ENCODE measurements around the gene RBM10.

DNA sequence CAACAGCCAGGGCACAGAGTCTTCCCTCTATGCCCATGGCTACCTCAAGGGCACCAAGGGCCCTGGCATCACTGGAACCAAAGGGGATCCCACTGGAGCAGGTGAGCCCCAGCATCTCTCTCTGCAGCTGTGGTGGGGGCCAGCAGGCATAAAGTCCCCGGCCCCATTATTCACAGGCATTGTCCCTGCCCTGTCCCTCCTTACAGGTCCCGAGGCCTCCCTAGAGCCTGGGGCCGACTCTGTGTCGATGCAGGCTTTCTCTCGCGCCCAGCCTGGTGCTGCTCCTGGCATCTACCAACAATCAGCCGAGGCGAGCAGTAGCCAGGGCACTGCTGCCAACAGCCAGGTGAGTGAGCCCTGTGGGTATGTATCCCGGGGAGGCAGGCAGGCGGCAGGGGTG is 36.3 kb downstream of the RBM10 start:
- TF ChIP-seq EZH2phosphoT487 (IDR thresholded peaks at IDR 0.05; ENCODE audit: borderline replicate concordance) = no peak
- TF ChIP-seq, protein P1, sequence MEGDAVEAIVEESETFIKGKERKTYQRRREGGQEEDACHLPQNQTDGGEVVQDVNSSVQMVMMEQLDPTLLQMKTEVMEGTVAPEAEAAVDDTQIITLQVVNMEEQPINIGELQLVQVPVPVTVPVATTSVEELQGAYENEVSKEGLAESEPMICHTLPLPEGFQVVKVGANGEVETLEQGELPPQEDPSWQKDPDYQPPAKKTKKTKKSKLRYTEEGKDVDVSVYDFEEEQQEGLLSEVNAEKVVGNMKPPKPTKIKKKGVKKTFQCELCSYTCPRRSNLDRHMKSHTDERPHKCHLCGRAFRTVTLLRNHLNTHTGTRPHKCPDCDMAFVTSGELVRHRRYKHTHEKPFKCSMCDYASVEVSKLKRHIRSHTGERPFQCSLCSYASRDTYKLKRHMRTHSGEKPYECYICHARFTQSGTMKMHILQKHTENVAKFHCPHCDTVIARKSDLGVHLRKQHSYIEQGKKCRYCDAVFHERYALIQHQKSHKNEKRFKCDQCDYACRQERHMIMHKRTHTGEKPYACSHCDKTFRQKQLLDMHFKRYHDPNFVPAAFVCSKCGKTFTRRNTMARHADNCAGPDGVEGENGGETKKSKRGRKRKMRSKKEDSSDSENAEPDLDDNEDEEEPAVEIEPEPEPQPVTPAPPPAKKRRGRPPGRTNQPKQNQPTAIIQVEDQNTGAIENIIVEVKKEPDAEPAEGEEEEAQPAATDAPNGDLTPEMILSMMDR (IDR thresholded peaks at IDR 0.05 in 2 of 3, conservative IDR thresholded peaks at IDR 0.05 in 1 of 3; ENCODE audit: borderline replicate concordance in 1 of 3, insufficient read depth in 1 of 3, low read depth in 2 of 3, low read length in 2 of 3) = no peak
- TF ChIP-seq, protein P2, sequence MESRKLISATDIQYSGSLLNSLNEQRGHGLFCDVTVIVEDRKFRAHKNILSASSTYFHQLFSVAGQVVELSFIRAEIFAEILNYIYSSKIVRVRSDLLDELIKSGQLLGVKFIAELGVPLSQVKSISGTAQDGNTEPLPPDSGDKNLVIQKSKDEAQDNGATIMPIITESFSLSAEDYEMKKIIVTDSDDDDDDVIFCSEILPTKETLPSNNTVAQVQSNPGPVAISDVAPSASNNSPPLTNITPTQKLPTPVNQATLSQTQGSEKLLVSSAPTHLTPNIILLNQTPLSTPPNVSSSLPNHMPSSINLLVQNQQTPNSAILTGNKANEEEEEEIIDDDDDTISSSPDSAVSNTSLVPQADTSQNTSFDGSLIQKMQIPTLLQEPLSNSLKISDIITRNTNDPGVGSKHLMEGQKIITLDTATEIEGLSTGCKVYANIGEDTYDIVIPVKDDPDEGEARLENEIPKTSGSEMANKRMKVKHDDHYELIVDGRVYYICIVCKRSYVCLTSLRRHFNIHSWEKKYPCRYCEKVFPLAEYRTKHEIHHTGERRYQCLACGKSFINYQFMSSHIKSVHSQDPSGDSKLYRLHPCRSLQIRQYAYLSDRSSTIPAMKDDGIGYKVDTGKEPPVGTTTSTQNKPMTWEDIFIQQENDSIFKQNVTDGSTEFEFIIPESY (IDR thresholded peaks at IDR 0.05; ENCODE audit: extremely low read depth, insufficient replicate concordance, low read length) = no peak
- TF ChIP-seq TCF7L2 (IDR thresholded peaks at IDR 0.05; ENCODE audit: borderline replicate concordance, extremely low read depth, insufficient read depth, insufficient read length) = no peak
- no peak for TF ChIP-seq POLR2A (IDR thresholded peaks at IDR 0.05; ENCODE audit: borderline replicate concordance, extremely low read depth, insufficient read depth, insufficient read length)
- TF ChIP-seq, protein P3, sequence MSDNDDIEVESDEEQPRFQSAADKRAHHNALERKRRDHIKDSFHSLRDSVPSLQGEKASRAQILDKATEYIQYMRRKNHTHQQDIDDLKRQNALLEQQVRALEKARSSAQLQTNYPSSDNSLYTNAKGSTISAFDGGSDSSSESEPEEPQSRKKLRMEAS (IDR thresholded peaks at IDR 0.05) = no peak
- no peak for TF ChIP-seq YY1 (IDR thresholded peaks at IDR 0.05; ENCODE audit: extremely low read depth, insufficient replicate concordance, low read depth, low read length)
- TF ChIP-seq ELF1 (IDR thresholded peaks at IDR 0.05; ENCODE audit: borderline replicate concordance, low read depth) = no peak
- no peak for TF ChIP-seq FOSL1 (IDR thresholded peaks at IDR 0.05; ENCODE audit: low read depth)
- TF ChIP-seq EZH2 (IDR thresholded peaks at IDR 0.05) = no peak
- TF ChIP-seq ZNF274 (IDR thresholded peaks at IDR 0.05; ENCODE audit: low read depth, low read length) = no peak
- TF ChIP-seq, protein P4, sequence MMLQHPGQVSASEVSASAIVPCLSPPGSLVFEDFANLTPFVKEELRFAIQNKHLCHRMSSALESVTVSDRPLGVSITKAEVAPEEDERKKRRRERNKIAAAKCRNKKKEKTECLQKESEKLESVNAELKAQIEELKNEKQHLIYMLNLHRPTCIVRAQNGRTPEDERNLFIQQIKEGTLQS (IDR thresholded peaks at IDR 0.05) = no peak
- no peak for TF ChIP-seq EGR1 (IDR thresholded peaks at IDR 0.05; ENCODE audit: low read depth)
